B cell (primary cell): Measurements from ENCODE around the gene EFCAB14. TPM values are rescaled to one million over a fixed set of nuclear protein-coding genes. Genes with fewer than 3 reads are reported as not detected.
A peak's percentile ranks its signal among the peaks of the same experiment; 100 is the strongest.

ENCODE experiments used
- ATAC-seq: fragments of 200-7000 bp; cut with Tn5 transposase; one replicate; pipeline ENCODE4 v1.10.0; 2021; ENCODE audit warnings: low read depth, mild to moderate bottlenecking, moderate number of reproducible peaks, moderate library complexity
- CTCF ChIA-PET: fragments of 350-600 bp; sonication (Branson Sonifier 250); formaldehyde crosslinking; loops from one replicate; lab custom pipeline; 2021; ENCODE audit warnings: antibody characterized with exemption, inconsistent platforms; lab: Charles Lee
- POLR2A ChIA-PET: fragments of 350-600 bp; sonication (Branson Sonifier 250); formaldehyde crosslinking; loops from one replicate; lab custom pipeline; 2021; ENCODE audit warnings: antibody characterized with exemption; lab: Charles Lee
- DNase-seq: peaks from one replicate; pipeline ENCODE4 v3.0.0; 2013
- H2AFZ ChIP-seq: 2 replicates; pipeline ENCODE4 v1.6.1; 2012; ENCODE audit warnings: mild to moderate bottlenecking, low read depth, low read length; ENCODE audit not compliant: insufficient read depth, poor library complexity, severe bottlenecking
- H3K27ac ChIP-seq, 2 donors: 1 replicate in 1 of 2; 2 replicates in 1 of 2; pipeline ENCODE4 v1.5.1; 2012 to 2013; ENCODE audit warnings: low read length in 2 of 2, mild to moderate bottlenecking in 2 of 2, moderate library complexity in 1 of 2
- H3K27me3 ChIP-seq, 4 experiments: fragments of 200-600 bp in 1 of 4; sonication (generic) in 1 of 4; replicated peaks in 1 of 4; 1 replicate in 2 of 4; 2 replicates in 2 of 4; pipeline versions ENCODE4 v1.6.1 to v1.7.0; 2013 to 2016; ENCODE audit warnings: low read length in 3 of 4, mild to moderate bottlenecking in 2 of 4, mixed read lengths in 1 of 4, moderate library complexity in 1 of 4; ENCODE audit not compliant: insufficient read depth in 4 of 4, control insufficient read depth in 3 of 4; ENCODE audit errors: control extremely low read depth in 1 of 4
- H3K36me3 ChIP-seq, 2 experiments: replicated peaks in 1 of 2; 1 replicate in 1 of 2; 2 replicates in 1 of 2; pipeline versions ENCODE4 v1.6.1 to v1.7.1; 2013; ENCODE audit warnings: low read length in 1 of 2; ENCODE audit not compliant: insufficient read depth in 2 of 2, control insufficient read depth in 1 of 2; ENCODE audit errors: control extremely low read depth in 1 of 2, extremely low read depth in 1 of 2
- H3K4me1 ChIP-seq, 2 donors: fragments of 200-600 bp in 1 of 2; sonication (generic) in 1 of 2; 1 replicate in 1 of 2; 2 replicates in 1 of 2; pipeline versions ENCODE4 v1.5.1 to v1.6.1; 2013 to 2017; ENCODE audit warnings: low read length in 2 of 2; ENCODE audit not compliant: control insufficient read depth in 2 of 2, insufficient read depth in 2 of 2
- H3K4me2 ChIP-seq: replicated peaks from 2 replicates; pipeline ENCODE3; 2012; ENCODE audit warnings: mild to moderate bottlenecking, low read depth, low read length; ENCODE audit not compliant: poor library complexity, severe bottlenecking
- H3K4me3 ChIP-seq, 5 experiments: fragments of 200-600 bp in 1 of 5; sonication (generic) in 1 of 5; 1 replicate in 3 of 5; 2 replicates in 2 of 5; pipeline versions ENCODE4 v1.5.1 to v1.7.0; 2011 to 2016; ENCODE audit warnings: low read length in 4 of 5, mild to moderate bottlenecking in 4 of 5, low read depth in 2 of 5, control low read depth in 1 of 5, moderate library complexity in 1 of 5; ENCODE audit not compliant: insufficient read depth in 1 of 5; ENCODE audit errors: control extremely low read depth in 1 of 5, extremely low read depth in 1 of 5
- H3K79me2 ChIP-seq: fragments of 200-600 bp; sonication (generic); one replicate; pipeline ENCODE4 v1.6.0; 2016; ENCODE audit warnings: low read length; ENCODE audit not compliant: control insufficient read depth, insufficient read depth
- H3K9ac ChIP-seq: fragments of 200-600 bp; sonication (generic); 2 replicates; pipeline ENCODE4 v1.6.1; 2017; ENCODE audit warnings: mild to moderate bottlenecking, low read length, moderate library complexity
- H3K9me3 ChIP-seq, 3 donors: one replicate each; pipeline versions ENCODE4 v1.6.1 to v1.7.1; 2013; ENCODE audit warnings: low read length in 2 of 3; ENCODE audit not compliant: control insufficient read depth in 2 of 3, insufficient read depth in 1 of 3; ENCODE audit errors: control extremely low read depth in 1 of 3
- H4K20me1 ChIP-seq: 2 replicates; pipeline ENCODE4 v1.6.0; 2012; ENCODE audit warnings: mild to moderate bottlenecking, low read length; ENCODE audit not compliant: insufficient read depth, control insufficient read depth, poor library complexity, severe bottlenecking
- H3K27ac Mint-ChIP-seq: one replicate; pipeline ENCODE4 v1.8.0; 2021; ENCODE audit warnings: mixed read lengths
- H3K27me3 Mint-ChIP-seq: one replicate; pipeline ENCODE4 v1.8.0; 2021; ENCODE audit warnings: mixed read lengths
- H3K4me1 Mint-ChIP-seq: one replicate; pipeline ENCODE4 v1.8.0; 2021; ENCODE audit warnings: mixed read lengths
- H3K4me3 Mint-ChIP-seq: one replicate; pipeline ENCODE4 v1.8.0; 2021; ENCODE audit warnings: mixed read lengths
- H3K9me3 Mint-ChIP-seq: one replicate; pipeline ENCODE4 v1.8.0; 2022; ENCODE audit warnings: mixed read lengths; ENCODE audit not compliant: insufficient read depth
- EZH2 ChIP-seq: IDR thresholded peaks from 2 replicates; pipeline ENCODE4 v1.6.1; 2012; ENCODE audit warnings: borderline replicate concordance, low read depth, mild to moderate bottlenecking, moderate library complexity, low read length; ENCODE audit not compliant: insufficient read depth, poor library complexity, severe bottlenecking
- WGBS: methylation state at CpG from one replicate; pipeline ENCODE4 v1.1.5; 2013; ENCODE audit warnings: missing lambda C conversion rate; ENCODE audit not compliant: insufficient coverage; 5-methylcytosine and 5-hydroxymethylcytosine counted together
- intact Hi-C: fragments of 100-400 bp; cut with micrococcal nuclease; formaldehyde crosslinking; loops from one replicate; pipeline ENCODE4 v1.10.0; 2022
- polyA plus RNA-seq: library from polyadenylated mRNA; depleted of rRNA; stranded (reverse); fragments of >200 nt; gene quantifications from 2 replicates; pipeline ENCODE4 v1.2.3, GENCODE V29; 2012
- total RNA-seq, 2 donors: library from RNA; stranded (reverse); fragments of 120-200 nt in 1 of 2; gene quantifications; 1 replicate in 1 of 2; 2 replicates in 1 of 2; pipeline versions ENCODE4 v1.2.3 to v1.2.4, GENCODE V29; 2013 to 2022
- TF ChIP-seq, protein P1 (sequence below): fragments of 200-600 bp; IDR thresholded peaks from one replicate; pipeline ENCODE4 v1.8.0; 2022; ENCODE audit warnings: antibody characterized with exemption, mild to moderate bottlenecking

EFCAB14 gene
- total and polyA plus RNA-seq, 2 donors (not counting 1 experiment from before 2014, with no cell fraction given): 22.8 to 98.8 TPM

DNA sequence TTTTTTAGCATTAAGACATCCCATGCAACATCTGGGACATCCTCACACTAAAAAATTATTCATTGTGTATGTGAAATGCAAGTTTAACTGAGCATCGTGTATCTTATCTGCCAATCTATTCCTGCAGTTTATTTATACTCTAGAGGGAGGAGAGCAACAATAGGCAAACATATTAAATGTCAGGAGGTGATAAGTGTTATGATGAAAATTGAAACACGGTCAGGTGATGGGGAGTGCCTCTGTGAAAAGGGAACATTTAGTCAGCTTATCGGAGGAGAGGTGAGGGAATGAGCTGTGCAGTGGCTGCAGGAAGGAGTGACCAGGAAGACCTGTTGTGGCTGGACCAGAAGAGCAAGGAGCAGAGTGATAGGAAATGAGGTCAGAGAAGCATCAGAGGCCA is 775 bp upstream of the EFCAB14 start:
- Histone ChIP-seq H3K36me3 (peaks cover 3 to 15% of the 10 kb centered on the region in 2 experiments), H3K79me2 (peaks cover 19% of the 10 kb centered on the region), H3K4me2 (peak overlapping the region; percentile 91), H3K9ac (peak overlapping the region; percentile 27), H3K27ac (peak overlapping the region; percentile 3 to 35), H3K4me3 (peak overlapping the region in 4 of 5 experiments; percentile 44 to 95 (median 86)), H3K27me3 (peaks cover 0 to 4% (median 0%) of the 10 kb centered on the region in 4 experiments), H4K20me1 (peaks cover 22% of the 10 kb centered on the region), H2AFZ (peak overlapping the region; percentile 70), H3K9me3 (no peaks in the 10 kb centered on the region), H3K4me1 (peaks cover 24 to 25% of the 10 kb centered on the region in 2 donors)
- TF ChIP-seq, protein P1, sequence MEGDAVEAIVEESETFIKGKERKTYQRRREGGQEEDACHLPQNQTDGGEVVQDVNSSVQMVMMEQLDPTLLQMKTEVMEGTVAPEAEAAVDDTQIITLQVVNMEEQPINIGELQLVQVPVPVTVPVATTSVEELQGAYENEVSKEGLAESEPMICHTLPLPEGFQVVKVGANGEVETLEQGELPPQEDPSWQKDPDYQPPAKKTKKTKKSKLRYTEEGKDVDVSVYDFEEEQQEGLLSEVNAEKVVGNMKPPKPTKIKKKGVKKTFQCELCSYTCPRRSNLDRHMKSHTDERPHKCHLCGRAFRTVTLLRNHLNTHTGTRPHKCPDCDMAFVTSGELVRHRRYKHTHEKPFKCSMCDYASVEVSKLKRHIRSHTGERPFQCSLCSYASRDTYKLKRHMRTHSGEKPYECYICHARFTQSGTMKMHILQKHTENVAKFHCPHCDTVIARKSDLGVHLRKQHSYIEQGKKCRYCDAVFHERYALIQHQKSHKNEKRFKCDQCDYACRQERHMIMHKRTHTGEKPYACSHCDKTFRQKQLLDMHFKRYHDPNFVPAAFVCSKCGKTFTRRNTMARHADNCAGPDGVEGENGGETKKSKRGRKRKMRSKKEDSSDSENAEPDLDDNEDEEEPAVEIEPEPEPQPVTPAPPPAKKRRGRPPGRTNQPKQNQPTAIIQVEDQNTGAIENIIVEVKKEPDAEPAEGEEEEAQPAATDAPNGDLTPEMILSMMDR: no peak
- no peak for TF ChIP-seq EZH2
- ATAC-seq (no peak), DNase-seq (no peak)
- ChIA-PET CTCF (interaction anchor here (1.0 to 2.2 kb wide), 3 partner anchors 10 to 192 kb away, joined by 3 to 5 read pairs (median 3); partner anchors contain the start of gene MKNK1), POLR2A (interaction anchor here (0.8 kb wide), 1 partner anchor 116 kb away, joined by 3 read pairs; the partner anchor contains the start of gene MKNK1)
- H3K9me3 Mint-ChIP-seq: no peaks in the 10 kb centered on the region
- H3K4me1 Mint-ChIP-seq: peaks cover 40% of the 10 kb centered on the region
- intact Hi-C loops: loop anchor here (1.0 to 10.0 kb wide), 7 partner anchors 51 to 1032 kb away; partner anchors contain the start of genes ATPAF1, CMPK1, GPBP1L1 and LRRC41
- 26% methylated on average over 2 of the region's 3 CpGs for WGBS
- peak overlapping the region; percentile 95 for H3K27ac Mint-ChIP-seq
- H3K4me3 Mint-ChIP-seq: peak overlapping the region; percentile 89
- H3K27me3 Mint-ChIP-seq: no peaks in the 10 kb centered on the region

DNA sequence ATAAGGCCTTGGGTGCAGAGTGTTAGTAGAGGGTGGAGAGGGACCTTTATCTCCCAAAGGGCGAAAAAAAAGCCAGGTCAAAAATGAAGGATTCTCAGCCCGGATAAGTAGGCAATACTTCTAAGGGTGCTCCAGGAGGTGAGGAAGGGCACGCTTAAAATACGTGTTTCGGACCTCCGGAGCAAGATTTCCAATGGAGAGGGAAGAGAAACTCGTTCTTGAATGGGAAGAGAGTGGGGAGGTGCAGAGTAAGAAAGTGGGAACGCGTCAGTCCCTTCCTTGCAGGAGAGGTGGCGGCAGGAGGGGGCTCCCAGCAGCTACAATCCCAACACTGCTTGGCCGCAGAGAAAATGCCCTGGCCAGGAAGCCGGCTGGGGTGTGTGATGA is 581 bp downstream of the EFCAB14 start:
- DNase-seq: no peak
- peak overlapping the region; percentile 89 for H3K4me3 Mint-ChIP-seq

More for the DNA sequence above, 581 bp downstream of the EFCAB14 start:
- Histone ChIP-seq H3K79me2 (peaks cover 31% of the 10 kb centered on the region), H4K20me1 (peaks cover 29% of the 10 kb centered on the region), H3K36me3 (peaks cover 5 to 29% of the 10 kb centered on the region in 2 experiments), H3K27me3 (no peaks in the 10 kb centered on the region), H3K9ac (peak overlapping the region; percentile 97), H2AFZ (peak overlapping the region; percentile 70), H3K4me2 (peak overlapping the region; percentile 91), H3K4me1 (peaks cover 24 to 25% of the 10 kb centered on the region in 2 donors), H3K4me3 (peak overlapping the region; percentile 84 to 95 (median 87)), H3K27ac (peak overlapping the region; percentile 48 to 89), H3K9me3 (no peaks in the 10 kb centered on the region)
- intact Hi-C loops: loop anchor here (5.0 to 10.0 kb wide), 4 partner anchors 416 to 1031 kb away; partner anchors contain the start of genes CMPK1, GPBP1L1, LRRC41 and RAD54L
- TF ChIP-seq, protein P1: no peak
- TF ChIP-seq EZH2: no peak
- Mint-ChIP-seq H3K27ac (peak overlapping the region; percentile 83), H3K27me3 (no peaks in the 10 kb centered on the region), H3K4me1 (peaks cover 40% of the 10 kb centered on the region), H3K9me3 (no peaks in the 10 kb centered on the region)
- ChIA-PET POLR2A (interaction anchor here (0.5 to 0.9 kb wide), 3 partner anchors 185 to 615 kb away, joined by 3 to 4 read pairs (median 3); partner anchors contain the start of genes CMPK1, LRRC41 and UQCRH), CTCF (interaction anchor here (2.2 kb wide), 1 partner anchor 114 kb away, joined by 5 read pairs; the partner anchor contains the start of gene MKNK1)
- no peak for ATAC-seq
- 6% methylated on average over 9 of the region's 12 CpGs for WGBS
